ENCODE results near the gene AGR2. TPM values are rescaled to one million over a fixed set of nuclear protein-coding genes. Genes with fewer than 3 reads are reported as not detected.

AGR2 gene
- total RNA-seq, 1 experiment from 2014 or later, result 0.93 TPM

DNA sequence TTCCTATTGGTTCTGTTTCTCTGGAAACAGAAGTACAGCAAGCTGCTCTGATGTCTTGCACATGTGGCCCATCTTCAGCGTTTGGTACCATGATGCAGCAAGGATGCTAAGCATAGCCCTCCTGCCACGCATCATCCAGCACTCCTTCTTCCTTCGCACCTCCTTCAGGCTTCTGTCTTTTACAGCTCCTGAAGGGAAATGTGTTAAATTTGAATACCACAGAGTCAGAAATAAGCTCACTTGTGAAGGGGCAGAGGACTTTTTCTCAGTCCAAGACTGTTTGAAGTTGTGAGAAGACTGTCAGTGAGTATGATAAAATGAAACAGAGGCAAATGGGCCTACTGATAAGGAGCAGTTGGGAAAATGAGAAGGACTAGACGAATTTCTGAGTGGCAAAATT is 30.5 kb downstream of the AGR2 start:
- no peaks in the 10 kb centered on the region for H4K20me1 ChIP-seq (ENCODE audit: insufficient read depth)
- H3K36me3 ChIP-seq (ENCODE audit: control insufficient read depth in 1 of 2, insufficient read depth in 2 of 2, low read length in 2 of 2), result no peaks in the 10 kb centered on the region
- H2AFZ ChIP-seq (ENCODE audit: low read depth, low read length, poor library complexity, severe bottlenecking), result no peak overlapping the region
- CTCF ChIA-PET, result no interaction called here
- no peak overlapping the region for H3K4me3 ChIP-seq (replicated peaks in 1 of 2; ENCODE audit: low read depth in 1 of 2, low read length in 2 of 2)
- TF ChIP-seq SP1 (IDR thresholded peaks at IDR 0.05; ENCODE audit: low read depth) (no peak), TCF7L2 (IDR thresholded peaks at IDR 0.05; ENCODE audit: borderline replicate concordance, extremely low read depth, insufficient read depth, insufficient read length) (no peak), YY1 (IDR thresholded peaks at IDR 0.05; ENCODE audit: extremely low read depth, insufficient replicate concordance, low read depth, low read length) (no peak), CEBPB (IDR thresholded peaks at IDR 0.05; ENCODE audit: low read depth) (no peak), JUND (IDR thresholded peaks at IDR 0.05) (no peak), CBX3 (IDR thresholded peaks at IDR 0.05; ENCODE audit: low read depth) (no peak), EZH2 (IDR thresholded peaks at IDR 0.05) (no peak), RAD21 (IDR thresholded peaks at IDR 0.05; ENCODE audit: low read depth) (no peak), FOSL1 (IDR thresholded peaks at IDR 0.05; ENCODE audit: low read depth) (no peak), POLR2A (IDR thresholded peaks at IDR 0.05; ENCODE audit: borderline replicate concordance, extremely low read depth, insufficient read depth, insufficient read length) (no peak)
- intact Hi-C loops (cut with micrococcal nuclease), result no loop called here
- H3K27me3 ChIP-seq (ENCODE audit: insufficient read depth, low read length), result no peaks in the 10 kb centered on the region
- POLR2A ChIA-PET, result no interaction called here
- H3K9ac ChIP-seq (ENCODE audit: low read length), result no peak overlapping the region
- no TSS peak for BruUV-seq (replicated peaks)
- no peak overlapping the region for H3K4me2 ChIP-seq (ENCODE audit: low read length)
- H3K79me2 ChIP-seq (ENCODE audit: insufficient read depth, low read length), result no peaks in the 10 kb centered on the region
- H3K27ac ChIP-seq (ENCODE audit: low read depth, low read length), result no peak overlapping the region
- H3K9me3 ChIP-seq (ENCODE audit: control insufficient read depth in 1 of 2, insufficient read depth in 1 of 2, low read depth in 1 of 2, low read length in 2 of 2), result no peaks in the 10 kb centered on the region
- no peaks in the 10 kb centered on the region for H3K9me2 ChIP-seq (ENCODE audit: insufficient read depth)
- ATAC-seq (no peak), DNase-seq (ENCODE audit: low read depth, low spot score) (no peak)
- H3K4me1 ChIP-seq (ENCODE audit: control insufficient read depth in 1 of 2, insufficient read depth in 2 of 2, low read length in 2 of 2), result no peaks in the 10 kb centered on the region
- RAD21 ChIA-PET (ENCODE audit: low non-redundant PET in 1 of 2, low total read pairs in 2 of 2, uncharacterized antibody in 2 of 2, unreplicated experiment in 2 of 2), result no interaction called here

- H3K9ac ChIP-seq (ENCODE audit: low read length), result no peak overlapping the region
- no peaks in the 10 kb centered on the region for H4K20me1 ChIP-seq (ENCODE audit: insufficient read depth)
- no peaks in the 10 kb centered on the region for H3K4me1 ChIP-seq (ENCODE audit: control insufficient read depth in 1 of 2, insufficient read depth in 2 of 2, low read length in 2 of 2)
- H3K9me2 ChIP-seq (ENCODE audit: insufficient read depth), result no peaks in the 10 kb centered on the region
- no peak overlapping the region for H2AFZ ChIP-seq (ENCODE audit: low read depth, low read length, poor library complexity, severe bottlenecking)
- H3K4me2 ChIP-seq (ENCODE audit: low read length), result no peak overlapping the region
- no peak for ATAC-seq
- no peak for DNase-seq (ENCODE audit: low read depth, low spot score)
- intact Hi-C loops (cut with micrococcal nuclease), result no loop called here
- ChIA-PET RAD21 (ENCODE audit: low non-redundant PET in 1 of 2, low total read pairs in 2 of 2, uncharacterized antibody in 2 of 2, unreplicated experiment in 2 of 2) (no interaction called here), POLR2A (no interaction called here), CTCF (no interaction called here)
- no peaks in the 10 kb centered on the region for H3K9me3 ChIP-seq (ENCODE audit: control insufficient read depth in 1 of 2, insufficient read depth in 1 of 2, low read depth in 1 of 2, low read length in 2 of 2)
- H3K27me3 ChIP-seq (ENCODE audit: insufficient read depth, low read length), result no peaks in the 10 kb centered on the region
- H3K79me2 ChIP-seq (ENCODE audit: insufficient read depth, low read length), result no peaks in the 10 kb centered on the region
- H3K27ac ChIP-seq (ENCODE audit: low read depth, low read length), result no peak overlapping the region
- H3K36me3 ChIP-seq (ENCODE audit: control insufficient read depth in 1 of 2, insufficient read depth in 2 of 2, low read length in 2 of 2), result no peaks in the 10 kb centered on the region
- BruUV-seq (replicated peaks), result no TSS peak
- H3K4me3 ChIP-seq (replicated peaks in 1 of 2; ENCODE audit: low read depth in 1 of 2, low read length in 2 of 2), result no peak overlapping the region
- TF ChIP-seq POLR2AphosphoS5 (IDR thresholded peaks at IDR 0.05; ENCODE audit: low read depth, low read length), result no peak
- no peak for TF ChIP-seq JUND (IDR thresholded peaks at IDR 0.05)
- no peak for TF ChIP-seq YY1 (IDR thresholded peaks at IDR 0.05; ENCODE audit: extremely low read depth, insufficient replicate concordance, low read depth, low read length)
- TF ChIP-seq TCF7L2 (IDR thresholded peaks at IDR 0.05; ENCODE audit: borderline replicate concordance, extremely low read depth, insufficient read depth, insufficient read length), result no peak
- no peak for TF ChIP-seq EGR1 (IDR thresholded peaks at IDR 0.05; ENCODE audit: low read depth)
- TF ChIP-seq, protein P1, sequence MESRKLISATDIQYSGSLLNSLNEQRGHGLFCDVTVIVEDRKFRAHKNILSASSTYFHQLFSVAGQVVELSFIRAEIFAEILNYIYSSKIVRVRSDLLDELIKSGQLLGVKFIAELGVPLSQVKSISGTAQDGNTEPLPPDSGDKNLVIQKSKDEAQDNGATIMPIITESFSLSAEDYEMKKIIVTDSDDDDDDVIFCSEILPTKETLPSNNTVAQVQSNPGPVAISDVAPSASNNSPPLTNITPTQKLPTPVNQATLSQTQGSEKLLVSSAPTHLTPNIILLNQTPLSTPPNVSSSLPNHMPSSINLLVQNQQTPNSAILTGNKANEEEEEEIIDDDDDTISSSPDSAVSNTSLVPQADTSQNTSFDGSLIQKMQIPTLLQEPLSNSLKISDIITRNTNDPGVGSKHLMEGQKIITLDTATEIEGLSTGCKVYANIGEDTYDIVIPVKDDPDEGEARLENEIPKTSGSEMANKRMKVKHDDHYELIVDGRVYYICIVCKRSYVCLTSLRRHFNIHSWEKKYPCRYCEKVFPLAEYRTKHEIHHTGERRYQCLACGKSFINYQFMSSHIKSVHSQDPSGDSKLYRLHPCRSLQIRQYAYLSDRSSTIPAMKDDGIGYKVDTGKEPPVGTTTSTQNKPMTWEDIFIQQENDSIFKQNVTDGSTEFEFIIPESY (IDR thresholded peaks at IDR 0.05; ENCODE audit: extremely low read depth, insufficient replicate concordance, low read length), result no peak
- TF ChIP-seq ZFX (IDR thresholded peaks at IDR 0.05), result no peak
- TF ChIP-seq, protein P2, sequence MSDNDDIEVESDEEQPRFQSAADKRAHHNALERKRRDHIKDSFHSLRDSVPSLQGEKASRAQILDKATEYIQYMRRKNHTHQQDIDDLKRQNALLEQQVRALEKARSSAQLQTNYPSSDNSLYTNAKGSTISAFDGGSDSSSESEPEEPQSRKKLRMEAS (IDR thresholded peaks at IDR 0.05), result no peak
- TF ChIP-seq, protein P3, sequence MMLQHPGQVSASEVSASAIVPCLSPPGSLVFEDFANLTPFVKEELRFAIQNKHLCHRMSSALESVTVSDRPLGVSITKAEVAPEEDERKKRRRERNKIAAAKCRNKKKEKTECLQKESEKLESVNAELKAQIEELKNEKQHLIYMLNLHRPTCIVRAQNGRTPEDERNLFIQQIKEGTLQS (IDR thresholded peaks at IDR 0.05), result no peak
- TF ChIP-seq CBX3 (IDR thresholded peaks at IDR 0.05; ENCODE audit: low read depth), result no peak
- no peak for TF ChIP-seq POLR2A (IDR thresholded peaks at IDR 0.05; ENCODE audit: borderline replicate concordance, extremely low read depth, insufficient read depth, insufficient read length)
- TF ChIP-seq, protein P4, sequence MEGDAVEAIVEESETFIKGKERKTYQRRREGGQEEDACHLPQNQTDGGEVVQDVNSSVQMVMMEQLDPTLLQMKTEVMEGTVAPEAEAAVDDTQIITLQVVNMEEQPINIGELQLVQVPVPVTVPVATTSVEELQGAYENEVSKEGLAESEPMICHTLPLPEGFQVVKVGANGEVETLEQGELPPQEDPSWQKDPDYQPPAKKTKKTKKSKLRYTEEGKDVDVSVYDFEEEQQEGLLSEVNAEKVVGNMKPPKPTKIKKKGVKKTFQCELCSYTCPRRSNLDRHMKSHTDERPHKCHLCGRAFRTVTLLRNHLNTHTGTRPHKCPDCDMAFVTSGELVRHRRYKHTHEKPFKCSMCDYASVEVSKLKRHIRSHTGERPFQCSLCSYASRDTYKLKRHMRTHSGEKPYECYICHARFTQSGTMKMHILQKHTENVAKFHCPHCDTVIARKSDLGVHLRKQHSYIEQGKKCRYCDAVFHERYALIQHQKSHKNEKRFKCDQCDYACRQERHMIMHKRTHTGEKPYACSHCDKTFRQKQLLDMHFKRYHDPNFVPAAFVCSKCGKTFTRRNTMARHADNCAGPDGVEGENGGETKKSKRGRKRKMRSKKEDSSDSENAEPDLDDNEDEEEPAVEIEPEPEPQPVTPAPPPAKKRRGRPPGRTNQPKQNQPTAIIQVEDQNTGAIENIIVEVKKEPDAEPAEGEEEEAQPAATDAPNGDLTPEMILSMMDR (IDR thresholded peaks at IDR 0.05 in 2 of 3, conservative IDR thresholded peaks at IDR 0.05 in 1 of 3; ENCODE audit: borderline replicate concordance in 1 of 3, insufficient read depth in 1 of 3, low read depth in 2 of 3, low read length in 2 of 3), result no peak
- no peak for TF ChIP-seq SIN3A (IDR thresholded peaks at IDR 0.05; ENCODE audit: low read depth)
Observed at GRCh38 chr7:16773884-16774283, 30.9 kb downstream of the AGR2 start.
